Osteocyte (in vitro differentiated cells): Measurements from ENCODE around the gene BMPR1A. TPM values are rescaled to one million over a fixed set of nuclear protein-coding genes. Genes with fewer than 3 reads are reported as not detected.

ENCODE experiments used
- DNase-seq: peaks from one replicate; pipeline ENCODE4 v3.0.0; 2021; ENCODE audit warnings: mixed read lengths; ENCODE audit not compliant: unreplicated experiment; ENCODE audit errors: extremely low spot score
- H3K27ac Mint-ChIP-seq: one replicate; pipeline ENCODE4 v1.8.0; 2021; ENCODE audit warnings: mild to moderate bottlenecking, mixed read lengths; ENCODE audit not compliant: unreplicated experiment
- H3K27me3 Mint-ChIP-seq: one replicate; pipeline ENCODE4 v1.8.0; 2021; ENCODE audit warnings: mixed read lengths; ENCODE audit not compliant: unreplicated experiment
- H3K36me3 Mint-ChIP-seq: one replicate; pipeline ENCODE4 v1.8.0; 2021; ENCODE audit warnings: mixed read lengths; ENCODE audit not compliant: unreplicated experiment
- H3K4me1 Mint-ChIP-seq: one replicate; pipeline ENCODE4 v1.8.0; 2021; ENCODE audit warnings: mixed read lengths; ENCODE audit not compliant: unreplicated experiment
- H3K4me3 Mint-ChIP-seq: one replicate; pipeline ENCODE4 v1.8.0; 2021; ENCODE audit warnings: mild to moderate bottlenecking, moderate library complexity, mixed read lengths; ENCODE audit not compliant: unreplicated experiment
- H3K9me3 Mint-ChIP-seq: one replicate; pipeline ENCODE4 v1.8.0; 2021; ENCODE audit warnings: mixed read lengths; ENCODE audit not compliant: unreplicated experiment
- total RNA-seq: library from RNA; stranded (reverse); gene quantifications from 2 replicates; pipeline ENCODE4 v1.2.1, GENCODE V29; 2021
- TF ChIP-seq, protein P1 (sequence below): fragments of 200-600 bp; sonication (generic); IDR thresholded peaks from 2 replicates; pipeline ENCODE4 v1.5.0; 2021; ENCODE audit warnings: antibody characterized with exemption, mild to moderate bottlenecking, moderate library complexity

BMPR1A gene
- total RNA-seq, 1 donor from 2014 or later: 75.5 TPM

DNA sequence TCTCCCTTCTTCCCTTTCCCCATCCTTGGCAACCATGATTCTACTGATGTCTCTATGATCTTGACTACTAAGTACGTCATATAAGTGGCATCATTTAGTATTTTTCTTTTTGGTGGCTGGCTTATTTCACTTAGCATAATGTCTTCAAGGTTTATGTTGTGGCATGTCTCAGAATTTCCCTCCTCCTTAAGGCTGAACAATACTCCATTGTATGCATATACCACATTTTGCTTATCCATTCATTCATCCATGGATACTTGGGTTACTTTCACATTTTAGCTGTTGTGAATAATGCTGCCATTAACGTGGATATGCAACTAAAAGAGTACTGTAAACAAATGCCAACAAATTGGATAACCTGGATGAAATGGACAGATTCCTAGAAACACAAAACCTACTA, 60.8 kb downstream of the BMPR1A start:
- no peak overlapping the region for H3K27ac Mint-ChIP-seq
- H3K27me3 Mint-ChIP-seq: no peaks in the 10 kb centered on the region
- H3K9me3 Mint-ChIP-seq: no peaks in the 10 kb centered on the region
- DNase-seq: no peak
- no peak overlapping the region for H3K4me3 Mint-ChIP-seq
- H3K4me1 Mint-ChIP-seq: peaks cover 25% of the 10 kb centered on the region
- TF ChIP-seq, protein P1, sequence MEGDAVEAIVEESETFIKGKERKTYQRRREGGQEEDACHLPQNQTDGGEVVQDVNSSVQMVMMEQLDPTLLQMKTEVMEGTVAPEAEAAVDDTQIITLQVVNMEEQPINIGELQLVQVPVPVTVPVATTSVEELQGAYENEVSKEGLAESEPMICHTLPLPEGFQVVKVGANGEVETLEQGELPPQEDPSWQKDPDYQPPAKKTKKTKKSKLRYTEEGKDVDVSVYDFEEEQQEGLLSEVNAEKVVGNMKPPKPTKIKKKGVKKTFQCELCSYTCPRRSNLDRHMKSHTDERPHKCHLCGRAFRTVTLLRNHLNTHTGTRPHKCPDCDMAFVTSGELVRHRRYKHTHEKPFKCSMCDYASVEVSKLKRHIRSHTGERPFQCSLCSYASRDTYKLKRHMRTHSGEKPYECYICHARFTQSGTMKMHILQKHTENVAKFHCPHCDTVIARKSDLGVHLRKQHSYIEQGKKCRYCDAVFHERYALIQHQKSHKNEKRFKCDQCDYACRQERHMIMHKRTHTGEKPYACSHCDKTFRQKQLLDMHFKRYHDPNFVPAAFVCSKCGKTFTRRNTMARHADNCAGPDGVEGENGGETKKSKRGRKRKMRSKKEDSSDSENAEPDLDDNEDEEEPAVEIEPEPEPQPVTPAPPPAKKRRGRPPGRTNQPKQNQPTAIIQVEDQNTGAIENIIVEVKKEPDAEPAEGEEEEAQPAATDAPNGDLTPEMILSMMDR: no peak
- peaks cover 5% of the 10 kb centered on the region for H3K36me3 Mint-ChIP-seq

DNA sequence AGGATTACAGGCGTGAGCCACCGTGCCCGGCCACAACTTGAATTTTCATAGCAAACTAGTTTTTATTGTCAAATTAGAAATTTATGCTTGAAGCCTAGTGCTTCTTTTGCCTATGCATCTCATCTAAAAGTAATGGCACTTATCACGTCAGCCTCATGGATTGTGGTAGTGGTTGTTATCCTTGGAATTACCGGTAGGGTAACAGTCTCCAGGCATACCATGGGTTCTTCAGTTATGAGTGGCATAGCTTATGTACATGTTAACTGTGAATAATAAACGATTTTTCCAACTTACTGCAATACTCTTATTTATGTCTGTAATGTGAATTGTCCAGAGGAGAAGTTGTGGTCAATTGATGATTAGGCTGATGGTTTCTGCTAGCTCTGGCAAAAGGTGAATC, 63.1 kb downstream of the BMPR1A start:
- no peaks in the 10 kb centered on the region for H3K27me3 Mint-ChIP-seq
- H3K4me1 Mint-ChIP-seq: peaks cover 19% of the 10 kb centered on the region
- no peaks in the 10 kb centered on the region for H3K9me3 Mint-ChIP-seq
- peaks cover 5% of the 10 kb centered on the region for H3K36me3 Mint-ChIP-seq
- DNase-seq: no peak
- TF ChIP-seq, protein P1: no peak
- no peak overlapping the region for H3K27ac Mint-ChIP-seq
- no peak overlapping the region for H3K4me3 Mint-ChIP-seq

DNA sequence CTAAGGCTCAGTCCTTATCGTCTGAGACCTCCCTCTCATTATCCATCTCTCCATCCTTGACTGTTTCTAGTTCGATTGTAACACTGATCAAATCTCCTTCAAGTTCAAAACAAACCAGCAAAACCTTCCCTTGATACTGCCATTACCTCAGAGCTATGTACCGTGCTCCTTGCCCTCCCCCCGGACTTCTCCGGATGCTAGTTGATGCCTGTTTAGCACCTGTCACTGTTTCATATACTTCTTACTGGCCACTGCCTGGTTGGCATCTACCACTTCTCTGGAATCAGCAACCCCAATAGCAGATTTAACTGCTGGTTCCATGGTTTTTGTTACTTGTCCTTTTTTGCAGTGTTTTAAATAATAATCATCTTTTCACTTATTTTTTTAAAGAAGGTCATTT, 64.1 kb downstream of the BMPR1A start:
- Mint-ChIP-seq H3K27ac (no peak overlapping the region), H3K9me3 (no peaks in the 10 kb centered on the region), H3K36me3 (peaks cover 5% of the 10 kb centered on the region), H3K27me3 (no peaks in the 10 kb centered on the region), H3K4me3 (no peak overlapping the region), H3K4me1 (peaks cover 10% of the 10 kb centered on the region)
- TF ChIP-seq, protein P1: no peak
- DNase-seq: no peak

DNA sequence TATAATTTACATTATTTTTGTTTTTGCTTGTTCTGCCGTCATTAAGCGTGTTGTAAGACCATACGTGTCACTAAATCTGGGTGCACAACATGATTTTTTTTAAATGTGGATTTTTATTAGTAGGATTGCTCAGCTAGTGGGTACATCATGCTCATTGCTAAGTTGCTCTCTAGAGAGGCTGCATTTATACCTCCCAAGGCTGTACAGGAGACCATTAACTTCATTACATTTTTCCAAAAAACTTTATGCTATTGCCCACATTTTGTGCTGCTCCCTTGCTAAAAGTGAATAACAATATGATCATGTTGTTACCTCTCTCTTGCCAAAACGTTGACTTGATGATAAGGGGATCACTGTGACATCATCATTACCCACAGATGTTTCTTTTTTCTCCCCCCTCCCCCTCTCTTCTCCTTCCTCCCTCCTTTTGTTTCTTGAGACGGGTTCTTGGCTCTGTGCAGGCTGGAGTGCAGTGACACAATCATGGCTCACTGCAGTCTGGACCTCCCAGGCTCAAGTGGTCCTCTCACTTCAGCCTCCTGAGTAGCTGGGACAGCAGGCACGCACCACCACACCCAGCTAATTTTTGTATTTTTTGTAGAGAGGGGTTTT, 65.1 kb downstream of the BMPR1A start:
- TF ChIP-seq, protein P1: no peak
- peaks cover 2% of the 10 kb centered on the region for H3K36me3 Mint-ChIP-seq
- H3K27me3 Mint-ChIP-seq: no peaks in the 10 kb centered on the region
- no peak for DNase-seq
- no peak overlapping the region for H3K4me3 Mint-ChIP-seq
- H3K9me3 Mint-ChIP-seq: no peaks in the 10 kb centered on the region
- peaks cover 7% of the 10 kb centered on the region for H3K4me1 Mint-ChIP-seq
- H3K27ac Mint-ChIP-seq: no peak overlapping the region

DNA sequence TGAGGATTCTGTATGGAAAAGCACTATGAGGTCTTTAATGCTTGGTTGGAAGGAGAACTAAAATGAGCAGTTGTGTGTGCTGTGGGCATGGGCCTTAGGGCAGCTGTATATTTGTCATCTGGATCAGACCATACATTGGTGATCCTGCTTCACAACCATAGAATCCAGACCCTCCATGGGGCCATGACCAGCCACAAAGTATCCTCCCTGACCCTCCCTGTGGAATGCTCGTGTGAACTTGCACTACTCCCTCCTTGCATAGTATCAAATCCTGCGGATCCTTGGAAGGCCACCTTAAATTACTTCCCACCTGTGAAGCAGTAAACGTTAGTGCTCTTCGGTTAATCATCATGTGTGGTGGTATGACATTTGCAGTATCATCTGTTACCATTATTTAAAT, 67.1 kb downstream of the BMPR1A start:
- Mint-ChIP-seq H3K4me3 (no peak overlapping the region), H3K4me1 (peaks cover 11% of the 10 kb centered on the region), H3K27ac (no peak overlapping the region), H3K27me3 (no peaks in the 10 kb centered on the region), H3K9me3 (no peaks in the 10 kb centered on the region), H3K36me3 (no peaks in the 10 kb centered on the region)
- DNase-seq: no peak
- TF ChIP-seq, protein P1: no peak
